Gastrocnemius medialis (tissue), 4 donors: ENCODE data around the gene TMC2. TPM values are rescaled to one million over a fixed set of nuclear protein-coding genes. Genes with fewer than 3 reads are reported as not detected.

ENCODE experiments used
- microRNA counts, 2 donors: library from miRNA; unstranded; fragments of <30 nt; microRNA quantifications; one replicate each; lab custom pipeline; 2016
- microRNA-seq, 2 donors: library from miRNA; unstranded; fragments of <30 nt; microRNA quantifications; one replicate each; pipeline ENCODE4, GENCODE V29; 2016; ENCODE audit warnings: borderline replicate concordance in 2 of 2
- total RNA-seq, 4 donors: library from RNA; depleted of rRNA; stranded (reverse); fragments of >200 nt; gene quantifications; one replicate each; pipeline versions ENCODE4 v1.1.0 to v1.2.3, GENCODE V29; 2016

Gene TMC2
- total RNA-seq, 4 donors from 2014 or later, result 0.10 TPM; not detected in 2

MicroRNAs within 50 kb of the gene (microRNA counts, 767-probe panel; counts per million panel counts)
- microRNA hsa-miR-1292 (lab: Ali Mortazavi, UCI), result 356 to 448 counts per million in 2 donors

Small RNA genes within 50 kb of the gene (microRNA-seq; reads per million reads assigned to microRNA genes)
- 2.4 to 4.3 reads per million in 2 donors for gene MIR1292

Other genes with a start within 250 kb of the TMC2 start
- not detected for gene TGM3, start 240.6 kb upstream of the TMC2 start, total RNA-seq
- gene TGM6, start 155.7 kb upstream of the TMC2 start, total RNA-seq, result not detected
- gene SNRPB, start 65.8 kb upstream of the TMC2 start, total RNA-seq, result 100 to 1,000 TPM; 131 to 209 (median 190) TPM
- gene ZNF343, start 27.7 kb upstream of the TMC2 start, total RNA-seq, result 10 to 100 TPM in 3 of 4 donors, 1 to 10 TPM in 1; 6.1 to 14.3 (median 12.7) TPM
- 10 to 100 TPM; 40.7 to 71.0 (median 54.9) TPM for gene NOP56, start 116.1 kb downstream of the TMC2 start, total RNA-seq
- 100 to 1,000 TPM in 3 of 4 donors, 10 to 100 TPM in 1; 95.5 to 176 (median 136) TPM for gene IDH3B, start 127.6 kb downstream of the TMC2 start, total RNA-seq
- 1 to 10 TPM in 2 of 4 donors, under 1 TPM in 1, not detected in 1; 0.36 to 1.5 (median 1.1) TPM for gene EBF4, start 156.2 kb downstream of the TMC2 start, total RNA-seq